OCI-LY1 (cell line): ENCODE measurements around the gene YIPF5.

Experiments
- H2AFZ ChIP-seq: fragments of 200-600 bp; sonication (generic), shearing (Covaris generic); 2 replicates; pipeline ENCODE4 v1.6.0; 2014; ENCODE audit warnings: antibody characterized with exemption, mild to moderate bottlenecking, low read length
- H3F3A ChIP-seq: fragments of 200-600 bp; sonication (generic), shearing (Covaris generic); 2 replicates; pipeline ENCODE4 v1.6.0; 2014; ENCODE audit warnings: mild to moderate bottlenecking, antibody characterized with exemption, low read length, moderate library complexity; ENCODE audit not compliant: insufficient read depth
- H3K27ac ChIP-seq: fragments of 200-600 bp; sonication (generic); 2 replicates; pipeline ENCODE4 v1.5.1; 2014; ENCODE audit warnings: low read length, mixed run types, mild to moderate bottlenecking, low read depth; ENCODE audit not compliant: poor library complexity, severe bottlenecking
- H3K27me3 ChIP-seq: fragments of 200-600 bp; sonication (generic); 2 replicates; pipeline ENCODE4 v1.6.0; 2014; ENCODE audit warnings: antibody characterized with exemption, mild to moderate bottlenecking, low read length, moderate library complexity; ENCODE audit not compliant: insufficient read depth
- H3K36me3 ChIP-seq: fragments of 200-600 bp; sonication (generic); 2 replicates; pipeline ENCODE4 v1.6.1; 2014; ENCODE audit warnings: mild to moderate bottlenecking, antibody characterized with exemption, low read length, moderate library complexity, mixed read lengths; ENCODE audit not compliant: insufficient read depth
- H3K4me1 ChIP-seq: fragments of 200-600 bp; sonication (generic); 2 replicates; pipeline ENCODE4 v1.5.1; 2014; ENCODE audit warnings: mild to moderate bottlenecking, low read length, moderate library complexity; ENCODE audit not compliant: insufficient read depth, severe bottlenecking
- H3K4me2 ChIP-seq: fragments of 200-600 bp; sonication (generic), shearing (Covaris generic); 2 replicates; pipeline ENCODE4 v1.6.1; 2014; ENCODE audit warnings: low read length
- H3K4me3 ChIP-seq: fragments of 200-600 bp; sonication (generic); 2 replicates; pipeline ENCODE4 v1.5.1; 2014; ENCODE audit warnings: low read length, low read depth, mild to moderate bottlenecking, mixed read lengths; ENCODE audit not compliant: poor library complexity, severe bottlenecking
- H3K79me2 ChIP-seq: fragments of 200-600 bp; shearing (Covaris generic); 2 replicates; pipeline ENCODE4 v1.6.1; 2016; ENCODE audit warnings: mixed run types, low read length, mixed read lengths; ENCODE audit not compliant: insufficient read depth
- H3K9ac ChIP-seq: fragments of 200-600 bp; sonication (generic), shearing (Covaris generic); 2 replicates; pipeline ENCODE4 v1.6.1; 2014; ENCODE audit warnings: mild to moderate bottlenecking, low read length, mixed read lengths
- H3K9me2 ChIP-seq: fragments of 200-600 bp; sonication (generic), shearing (Covaris generic); 2 replicates; pipeline ENCODE4 v1.6.1; 2014; ENCODE audit warnings: low read depth, mild to moderate bottlenecking, low read length, mixed read lengths
- H3K9me3 ChIP-seq: fragments of 200-600 bp; shearing (Covaris generic); 2 replicates; pipeline ENCODE4 v1.6.1; 2014; ENCODE audit warnings: low read length, mixed read lengths
- H4K20me1 ChIP-seq: fragments of 200-600 bp; sonication (generic), shearing (Covaris generic); 2 replicates; pipeline ENCODE4 v1.6.0; 2016; ENCODE audit warnings: mild to moderate bottlenecking, low read length; ENCODE audit not compliant: insufficient read depth
- EZH2 ChIP-seq: fragments of 200-600 bp; sonication (generic), shearing (Covaris generic); IDR thresholded peaks from 2 replicates; pipeline ENCODE4 v1.8.0; 2017; ENCODE audit warnings: borderline replicate concordance, mixed run types, mild to moderate bottlenecking, antibody characterized with exemption, low read length, moderate library complexity, mixed read lengths
- TF ChIP-seq, protein P1 (sequence below): fragments of 200-600 bp; sonication (generic), shearing (Covaris generic); IDR thresholded peaks from 2 replicates; pipeline ENCODE4 v1.5.1; 2017; ENCODE audit warnings: mild to moderate bottlenecking, antibody characterized with exemption, low read length, moderate library complexity, mixed read lengths

The YIPF5 gene

GRCh38 chr5:144114571-144114970, 55.9 kb downstream of the YIPF5 start:
- no peaks in the 10 kb centered on the region for H4K20me1 ChIP-seq
- no peak overlapping the region for H3K27ac ChIP-seq
- H3K9me2 ChIP-seq, result no peaks in the 10 kb centered on the region
- no peaks in the 10 kb centered on the region for H3K36me3 ChIP-seq
- no peaks in the 10 kb centered on the region for H3K79me2 ChIP-seq
- no peak overlapping the region for H3K4me3 ChIP-seq
- no peak for TF ChIP-seq EZH2
- TF ChIP-seq, protein P1, sequence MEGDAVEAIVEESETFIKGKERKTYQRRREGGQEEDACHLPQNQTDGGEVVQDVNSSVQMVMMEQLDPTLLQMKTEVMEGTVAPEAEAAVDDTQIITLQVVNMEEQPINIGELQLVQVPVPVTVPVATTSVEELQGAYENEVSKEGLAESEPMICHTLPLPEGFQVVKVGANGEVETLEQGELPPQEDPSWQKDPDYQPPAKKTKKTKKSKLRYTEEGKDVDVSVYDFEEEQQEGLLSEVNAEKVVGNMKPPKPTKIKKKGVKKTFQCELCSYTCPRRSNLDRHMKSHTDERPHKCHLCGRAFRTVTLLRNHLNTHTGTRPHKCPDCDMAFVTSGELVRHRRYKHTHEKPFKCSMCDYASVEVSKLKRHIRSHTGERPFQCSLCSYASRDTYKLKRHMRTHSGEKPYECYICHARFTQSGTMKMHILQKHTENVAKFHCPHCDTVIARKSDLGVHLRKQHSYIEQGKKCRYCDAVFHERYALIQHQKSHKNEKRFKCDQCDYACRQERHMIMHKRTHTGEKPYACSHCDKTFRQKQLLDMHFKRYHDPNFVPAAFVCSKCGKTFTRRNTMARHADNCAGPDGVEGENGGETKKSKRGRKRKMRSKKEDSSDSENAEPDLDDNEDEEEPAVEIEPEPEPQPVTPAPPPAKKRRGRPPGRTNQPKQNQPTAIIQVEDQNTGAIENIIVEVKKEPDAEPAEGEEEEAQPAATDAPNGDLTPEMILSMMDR, result no peak
- H3F3A ChIP-seq, result no peaks in the 10 kb centered on the region
- no peak overlapping the region for H3K9ac ChIP-seq
- no peak overlapping the region for H2AFZ ChIP-seq
- no peak overlapping the region for H3K4me2 ChIP-seq
- H3K4me1 ChIP-seq, result no peaks in the 10 kb centered on the region
- H3K9me3 ChIP-seq, result no peaks in the 10 kb centered on the region
- H3K27me3 ChIP-seq, result no peaks in the 10 kb centered on the region
